HL-60/S4 (cell line): Measurements from ENCODE around the gene KLHL25.

Source experiments
- in situ Hi-C: fragments of 300-500 bp; cut with MboI; formaldehyde crosslinking; loops from 2 replicates; pipeline ENCODE4 v1.14.3; 2022; ENCODE audit warnings: low sequenced_read_pairs

Gene KLHL25

GRCh38 chr15:85794598-85795336, at the start of gene KLHL25:
Gene KLHL25 (minus strand): TSS chr15:85794925. CDS start chr15:85769810, 25,115 bp downstream.
- in situ Hi-C loops: no loop called here

- in situ Hi-C loops: loop anchor here (25.0 kb wide), 1 partner anchor 553 kb away; no protein-coding TSS in a partner anchor
These were observed 46.1 kb upstream of the KLHL25 start for GRCh38 chr15:85840802-85841152.

- in situ Hi-C loops: loop anchor here (25.0 kb wide), 1 partner anchor 553 kb away; no protein-coding TSS in a partner anchor
These were observed 45.5 kb upstream of the KLHL25 start for GRCh38 chr15:85840079-85840801.

- in situ Hi-C loops: loop anchor here (5.0 to 25.0 kb wide), 3 partner anchors 112 to 552 kb away; no protein-coding TSS in a partner anchor
These were observed 44.9 kb upstream of the KLHL25 start for GRCh38 chr15:85839643-85840042.

GRCh38 chr15:85838655-85839054, 43.9 kb upstream of the KLHL25 start:
- in situ Hi-C loops: loop anchor here (5.0 to 25.0 kb wide), 3 partner anchors 111 to 551 kb away; no protein-coding TSS in a partner anchor

GRCh38 chr15:85837881-85838280, 43.2 kb upstream of the KLHL25 start:
- in situ Hi-C loops: loop anchor here (5.0 to 25.0 kb wide), 3 partner anchors 111 to 551 kb away; no protein-coding TSS in a partner anchor

- in situ Hi-C loops: loop anchor here (5.0 to 25.0 kb wide), 3 partner anchors 110 to 550 kb away; no protein-coding TSS in a partner anchor
These were observed 42.3 kb upstream of the KLHL25 start for GRCh38 chr15:85837011-85837433.

- in situ Hi-C loops: loop anchor here (5.0 to 25.0 kb wide), 3 partner anchors 107 to 547 kb away; no protein-coding TSS in a partner anchor
These were observed 39.9 kb upstream of the KLHL25 start for GRCh38 chr15:85834651-85835050.

- in situ Hi-C loops: loop anchor here (10.0 to 25.0 kb wide), 2 partner anchors 348 to 545 kb away; no protein-coding TSS in a partner anchor
These were observed 37.7 kb upstream of the KLHL25 start for GRCh38 chr15:85832394-85832793.

GRCh38 chr15:85831415-85832113, 36.8 kb upstream of the KLHL25 start:
- in situ Hi-C loops: loop anchor here (10.0 to 25.0 kb wide), 2 partner anchors 347 to 544 kb away; no protein-coding TSS in a partner anchor

GRCh38 chr15:85829754-85830153, 35.0 kb upstream of the KLHL25 start:
- in situ Hi-C loops: loop anchor here (10.0 to 25.0 kb wide), 2 partner anchors 345 to 542 kb away; no protein-coding TSS in a partner anchor

GRCh38 chr15:85828874-85829273, 34.1 kb upstream of the KLHL25 start:
- in situ Hi-C loops: loop anchor here (25.0 kb wide), 1 partner anchor 542 kb away; no protein-coding TSS in a partner anchor

- in situ Hi-C loops: loop anchor here (25.0 kb wide), 1 partner anchor 541 kb away; no protein-coding TSS in a partner anchor
These were observed 33.4 kb upstream of the KLHL25 start for GRCh38 chr15:85828126-85828525.

GRCh38 chr15:85826756-85827515, 32.2 kb upstream of the KLHL25 start:
- in situ Hi-C loops: loop anchor here (25.0 kb wide), 1 partner anchor 540 kb away; no protein-coding TSS in a partner anchor

GRCh38 chr15:85825719-85826118, 31.0 kb upstream of the KLHL25 start:
- in situ Hi-C loops: loop anchor here (25.0 kb wide), 1 partner anchor 538 kb away; no protein-coding TSS in a partner anchor

GRCh38 chr15:85825118-85825517, 30.4 kb upstream of the KLHL25 start:
- in situ Hi-C loops: loop anchor here (25.0 kb wide), 1 partner anchor 538 kb away; no protein-coding TSS in a partner anchor

- in situ Hi-C loops: no loop called here
These were observed 26.8 kb upstream of the KLHL25 start for GRCh38 chr15:85821545-85821944.

GRCh38 chr15:85819938-85820337, 25.2 kb upstream of the KLHL25 start:
- in situ Hi-C loops: no loop called here

GRCh38 chr15:85813234-85813633, 18.5 kb upstream of the KLHL25 start:
- in situ Hi-C loops: no loop called here

- in situ Hi-C loops: no loop called here
These were observed 15.3 kb upstream of the KLHL25 start for GRCh38 chr15:85810075-85810474.
